ENCODE data around the gene CDC42EP2. TPM values are rescaled to one million over a fixed set of nuclear protein-coding genes. Genes with fewer than 3 reads are reported as not detected.

The CDC42EP2 gene
- total RNA-seq, 1 donor from 2014 or later: 11.3 TPM

DNA sequence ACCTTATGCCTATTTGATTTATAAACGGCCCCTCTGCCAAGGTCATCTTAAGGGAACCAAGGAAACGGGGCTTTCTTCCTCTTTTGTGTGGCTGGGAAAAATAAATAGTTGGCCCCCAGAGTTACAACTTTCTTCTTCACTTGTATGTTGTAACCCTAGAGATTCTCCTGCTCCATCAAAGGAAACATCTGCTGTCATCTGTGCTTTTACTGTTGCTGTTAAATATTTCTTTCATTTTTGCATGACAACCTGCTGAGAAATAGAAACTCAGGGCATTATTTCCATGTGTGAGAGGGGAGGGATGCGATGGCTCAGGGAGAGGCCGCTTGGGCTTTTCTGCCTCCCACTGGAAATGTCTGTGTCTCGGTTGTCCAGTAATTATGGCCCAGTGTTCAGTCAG is 21.8 kb upstream of the CDC42EP2 start:
- Histone ChIP-seq H3K9me3 (replicated peaks) (no peaks in the 10 kb centered on the region), H3K27ac (replicated peaks) (peak overlapping the region; percentile 90), H3K4me1 (peaks cover 92% of the 10 kb centered on the region), H3K36me3 (no peaks in the 10 kb centered on the region), H3K4me3 (no peak overlapping the region), H3K27me3 (ENCODE audit: low read depth) (no peaks in the 10 kb centered on the region)
- TF ChIP-seq, protein P1, sequence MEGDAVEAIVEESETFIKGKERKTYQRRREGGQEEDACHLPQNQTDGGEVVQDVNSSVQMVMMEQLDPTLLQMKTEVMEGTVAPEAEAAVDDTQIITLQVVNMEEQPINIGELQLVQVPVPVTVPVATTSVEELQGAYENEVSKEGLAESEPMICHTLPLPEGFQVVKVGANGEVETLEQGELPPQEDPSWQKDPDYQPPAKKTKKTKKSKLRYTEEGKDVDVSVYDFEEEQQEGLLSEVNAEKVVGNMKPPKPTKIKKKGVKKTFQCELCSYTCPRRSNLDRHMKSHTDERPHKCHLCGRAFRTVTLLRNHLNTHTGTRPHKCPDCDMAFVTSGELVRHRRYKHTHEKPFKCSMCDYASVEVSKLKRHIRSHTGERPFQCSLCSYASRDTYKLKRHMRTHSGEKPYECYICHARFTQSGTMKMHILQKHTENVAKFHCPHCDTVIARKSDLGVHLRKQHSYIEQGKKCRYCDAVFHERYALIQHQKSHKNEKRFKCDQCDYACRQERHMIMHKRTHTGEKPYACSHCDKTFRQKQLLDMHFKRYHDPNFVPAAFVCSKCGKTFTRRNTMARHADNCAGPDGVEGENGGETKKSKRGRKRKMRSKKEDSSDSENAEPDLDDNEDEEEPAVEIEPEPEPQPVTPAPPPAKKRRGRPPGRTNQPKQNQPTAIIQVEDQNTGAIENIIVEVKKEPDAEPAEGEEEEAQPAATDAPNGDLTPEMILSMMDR (IDR thresholded peaks at IDR 0.05; ENCODE audit: borderline replicate concordance): no peak
- DNase-seq: no peak
- intact Hi-C loops (cut with micrococcal nuclease): no loop called here

DNA sequence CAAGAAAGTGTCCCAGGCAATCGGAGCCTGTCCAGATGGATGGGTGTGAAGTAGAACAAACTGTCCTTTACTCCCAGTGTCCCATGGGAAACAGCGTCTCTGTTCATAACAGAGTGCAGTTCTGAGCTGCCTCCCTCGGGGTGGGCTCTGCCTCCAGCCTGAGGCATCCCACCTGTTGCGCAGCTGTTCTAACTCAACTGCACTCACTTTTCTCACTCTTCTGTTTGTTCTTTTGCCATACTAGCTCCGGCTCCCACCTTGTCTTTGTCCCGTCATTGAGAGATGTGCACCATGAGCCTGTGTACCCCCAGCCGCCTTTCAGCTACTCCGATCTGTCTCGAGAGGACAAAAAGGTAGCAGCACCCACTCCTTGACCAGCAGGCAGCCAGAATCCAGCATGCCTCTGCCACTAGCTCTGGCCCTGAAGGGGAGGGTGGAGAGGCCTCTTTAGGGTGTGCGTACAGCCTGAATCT is 20.7 kb upstream of the CDC42EP2 start:
- Histone ChIP-seq H3K27ac (replicated peaks) (peak overlapping the region; percentile 90), H3K4me1 (peaks cover 97% of the 10 kb centered on the region), H3K4me3 (peak overlapping the region; percentile 28)

DNA sequence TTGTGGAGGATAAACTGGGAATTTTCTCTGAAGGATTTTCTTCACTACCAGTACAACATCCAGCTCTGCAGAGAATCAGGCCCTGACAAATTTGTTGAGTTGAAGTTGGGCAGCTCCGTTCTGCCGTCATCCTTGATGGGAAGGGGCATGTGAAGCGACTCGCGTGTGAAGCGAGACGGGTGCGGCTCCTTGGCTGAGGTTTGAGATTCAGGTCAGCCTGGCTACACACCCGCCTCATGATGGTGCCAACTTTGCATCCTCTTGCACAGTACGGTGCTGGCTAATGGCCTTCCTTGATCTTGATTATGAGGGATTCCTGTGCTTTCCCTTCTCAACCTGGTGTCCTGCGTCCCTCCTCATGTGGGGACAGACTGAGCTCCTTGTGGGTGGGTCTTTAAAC is 19.7 kb upstream of the CDC42EP2 start:
- Histone ChIP-seq H3K4me3 (no peak overlapping the region), H3K27ac (replicated peaks) (peak overlapping the region; percentile 90), H3K27me3 (ENCODE audit: low read depth) (no peaks in the 10 kb centered on the region), H3K36me3 (no peaks in the 10 kb centered on the region), H3K9me3 (replicated peaks) (no peaks in the 10 kb centered on the region), H3K4me1 (peaks cover 96% of the 10 kb centered on the region)
- TF ChIP-seq, protein P1 (IDR thresholded peaks at IDR 0.05; ENCODE audit: borderline replicate concordance): no peak
- intact Hi-C loops (cut with micrococcal nuclease): no loop called here
- DNase-seq: peak; percentile 49

More for the DNA sequence above, 20.7 kb upstream of the CDC42EP2 start:
- TF ChIP-seq, protein P1 (IDR thresholded peaks at IDR 0.05; ENCODE audit: borderline replicate concordance): no peak
- Histone ChIP-seq H3K36me3 (no peaks in the 10 kb centered on the region), H3K27me3 (ENCODE audit: low read depth) (no peaks in the 10 kb centered on the region), H3K9me3 (replicated peaks) (no peaks in the 10 kb centered on the region)
- DNase-seq: peak; percentile 81
- intact Hi-C loops (cut with micrococcal nuclease): no loop called here

GRCh38 chr11:65295571-65296341 is 18.9 kb upstream of the CDC42EP2 start:
- Histone ChIP-seq H3K36me3 (no peaks in the 10 kb centered on the region), H3K4me3 (no peak overlapping the region), H3K9me3 (replicated peaks) (no peaks in the 10 kb centered on the region), H3K4me1 (peaks cover 88% of the 10 kb centered on the region), H3K27ac (replicated peaks) (peak overlapping the region; percentile 90), H3K27me3 (ENCODE audit: low read depth) (no peaks in the 10 kb centered on the region)
- TF ChIP-seq, protein P1 (IDR thresholded peaks at IDR 0.05; ENCODE audit: borderline replicate concordance): no peak
- intact Hi-C loops (cut with micrococcal nuclease): no loop called here
- no peak for DNase-seq

- H3K27ac ChIP-seq (replicated peaks): peak overlapping the region; percentile 90
- peak; percentile 60 for DNase-seq
- H3K9me3 ChIP-seq (replicated peaks): no peaks in the 10 kb centered on the region
- TF ChIP-seq, protein P1 (IDR thresholded peaks at IDR 0.05; ENCODE audit: borderline replicate concordance): no peak
- intact Hi-C loops (cut with micrococcal nuclease): no loop called here
- no peaks in the 10 kb centered on the region for H3K36me3 ChIP-seq
- H3K4me3 ChIP-seq: no peak overlapping the region
- H3K27me3 ChIP-seq (ENCODE audit: low read depth): no peaks in the 10 kb centered on the region
- peaks cover 85% of the 10 kb centered on the region for H3K4me1 ChIP-seq
Measured at GRCh38 chr11:65297026-65297672, 17.5 kb upstream of the CDC42EP2 start.

Data from left ventricle myocardium inferior (tissue), 1 donor.